HS-5 (cell line): ENCODE measurements around the gene CRLF1.
A peak's percentile ranks its signal among the peaks of the same experiment; 100 is the strongest.
"Not testable (repeated sequence)": the region's sequence is repeated elsewhere in the genome, so short reads cannot be mapped to it uniquely, and the experiment has no call there.

Source experiments
- DNase-seq: peaks from one replicate; pipeline ENCODE4 v3.0.0-alpha.2; 2012; ENCODE audit warnings: low read depth

Gene CRLF1

DNA sequence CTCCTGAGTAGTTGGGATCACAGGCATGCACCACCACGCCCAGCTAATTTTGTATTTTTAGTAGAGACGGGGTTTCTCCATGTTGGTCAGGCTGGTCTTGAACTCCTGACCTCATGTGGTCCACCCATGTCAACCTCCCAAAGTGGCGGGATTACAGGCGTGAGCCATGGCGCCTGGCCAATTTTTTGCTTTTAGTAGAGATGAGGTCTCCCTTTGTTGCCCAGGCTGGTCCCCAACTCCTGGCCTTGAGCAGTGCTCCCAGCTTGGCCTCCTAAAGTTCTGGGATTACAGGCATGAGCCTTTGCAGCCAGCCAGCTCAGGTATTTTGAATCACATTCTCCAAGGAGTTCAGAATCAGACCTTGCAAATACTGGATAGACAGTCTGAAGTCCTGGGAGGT lies 13.9 kb downstream of the CRLF1 start:
- not testable (repeated sequence) for DNase-seq

DNA sequence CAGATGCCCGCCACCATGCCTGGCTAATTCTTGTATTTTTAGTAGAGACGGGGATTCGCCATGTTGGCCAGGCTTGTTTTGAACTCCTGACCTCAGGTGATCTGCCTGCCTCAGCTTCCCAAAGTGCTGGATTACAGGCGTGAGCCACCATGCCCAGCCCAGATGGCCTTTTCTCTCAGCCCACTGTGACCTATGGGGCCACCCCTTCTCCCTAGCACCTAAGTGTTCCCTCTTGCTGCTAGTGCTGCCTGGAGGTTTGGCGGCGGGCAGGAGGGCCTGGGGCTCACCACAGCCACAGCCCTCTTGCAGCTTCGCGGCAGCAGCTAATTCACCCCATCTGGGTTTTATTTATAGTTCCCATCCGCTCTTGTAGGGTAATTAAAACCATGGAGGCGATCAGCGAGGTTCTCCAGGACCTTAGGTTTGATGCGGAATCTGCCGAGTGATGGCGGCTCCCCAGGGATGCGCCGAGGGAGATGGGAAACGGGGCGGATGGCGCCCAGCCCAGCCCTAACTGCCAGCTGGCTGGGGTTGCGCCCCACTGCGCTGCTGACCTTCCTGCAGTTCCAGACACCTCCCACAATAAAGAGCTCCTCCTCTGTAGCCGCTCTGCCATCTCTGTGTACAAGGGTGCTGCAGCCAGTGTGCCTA lies 14.7 kb downstream of the CRLF1 start:
- no peak for DNase-seq

GRCh38 chr19:18590273-18591272 lies 16.0 kb downstream of the CRLF1 start:
- DNase-seq = no peak

DNA sequence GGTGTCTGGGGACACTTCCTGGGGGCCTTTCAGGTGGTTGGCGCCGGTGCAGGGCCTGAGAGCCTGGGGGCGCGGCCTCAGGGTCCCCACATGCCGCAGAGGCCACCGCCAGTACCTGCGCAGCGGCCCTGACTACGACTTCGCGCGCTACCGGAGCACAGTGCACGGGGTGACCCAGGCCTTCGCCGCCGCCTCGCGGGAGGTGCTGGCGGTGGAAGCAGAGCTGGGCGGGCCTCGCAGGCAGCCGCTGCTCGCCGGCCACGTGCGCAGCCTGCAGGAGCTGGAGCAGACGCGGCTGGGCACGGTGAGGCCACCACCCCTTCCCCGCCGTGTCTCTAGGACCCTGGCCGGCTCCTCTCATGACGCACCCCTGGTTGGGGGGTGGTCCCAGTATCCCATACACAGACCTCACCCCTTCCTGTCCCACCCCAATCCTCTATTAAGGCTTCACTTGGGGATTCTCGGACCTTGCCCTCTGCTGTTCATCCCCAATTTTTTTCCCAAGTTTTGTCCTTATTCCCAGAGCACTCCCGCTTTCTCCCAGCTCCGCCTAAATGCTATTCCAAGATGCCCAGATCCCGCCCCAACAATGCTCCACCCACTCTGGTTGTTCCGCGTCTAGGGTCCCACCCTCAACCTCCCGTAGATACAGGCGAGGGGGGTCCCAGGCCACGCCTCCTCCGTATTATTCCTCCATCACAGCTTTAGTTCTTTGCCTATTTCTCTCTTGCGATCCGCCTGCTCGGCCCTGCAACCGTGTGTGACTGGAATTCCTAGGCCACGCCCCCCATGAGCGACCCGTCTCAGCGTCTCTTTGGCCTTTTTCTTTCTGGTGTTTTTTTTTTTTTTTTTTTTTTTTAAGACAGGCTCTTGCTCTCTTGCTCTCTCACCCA lies 17.0 kb downstream of the CRLF1 start:
- DNase-seq = peak; percentile 32

DNA sequence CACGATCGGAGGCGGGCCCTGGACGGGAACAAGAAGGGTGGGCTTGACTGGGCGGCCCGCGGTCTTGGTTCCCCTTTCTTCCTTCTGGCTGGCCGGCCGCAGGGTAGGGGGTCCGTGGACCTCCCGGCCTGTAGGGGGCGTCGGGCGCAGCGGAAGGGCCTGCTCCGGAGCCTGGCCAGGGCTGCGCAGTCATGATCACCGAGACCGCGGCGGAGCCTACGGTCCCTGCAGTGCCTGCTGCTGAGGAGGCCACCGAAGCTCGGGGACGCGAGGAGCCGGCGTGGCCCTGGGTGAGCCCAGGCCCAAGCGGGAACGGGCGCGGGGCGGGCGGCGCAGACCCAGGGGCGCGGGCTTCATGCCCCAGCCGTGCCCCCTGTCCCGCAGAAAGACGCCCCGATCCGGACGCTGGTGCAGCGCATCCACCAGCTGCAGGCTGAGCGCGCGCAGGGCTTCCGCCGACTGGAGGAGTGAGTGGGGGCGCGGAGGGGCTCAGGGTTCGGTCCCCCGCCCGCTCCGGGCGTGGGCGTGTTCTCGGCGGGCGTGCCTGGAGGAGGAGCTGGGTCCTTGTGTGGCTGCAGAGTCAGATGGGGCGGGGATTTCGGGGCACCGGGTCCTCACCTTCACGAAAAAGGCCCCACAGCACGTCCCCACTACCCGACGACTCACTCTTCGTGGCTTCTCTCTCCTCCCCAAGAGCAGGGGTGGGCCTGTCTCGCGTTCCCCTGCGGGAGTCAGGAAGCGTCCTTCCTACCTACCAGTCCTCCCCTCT lies 17.8 kb downstream of the CRLF1 start, which contains the start of gene REX1BD:
TSS of gene REX1BD (plus strand) at position 188 of the 769 bp plus-strand sequence. CDS start at position 192, 4 bp downstream.
- peak; percentile 48 for DNase-seq

DNA sequence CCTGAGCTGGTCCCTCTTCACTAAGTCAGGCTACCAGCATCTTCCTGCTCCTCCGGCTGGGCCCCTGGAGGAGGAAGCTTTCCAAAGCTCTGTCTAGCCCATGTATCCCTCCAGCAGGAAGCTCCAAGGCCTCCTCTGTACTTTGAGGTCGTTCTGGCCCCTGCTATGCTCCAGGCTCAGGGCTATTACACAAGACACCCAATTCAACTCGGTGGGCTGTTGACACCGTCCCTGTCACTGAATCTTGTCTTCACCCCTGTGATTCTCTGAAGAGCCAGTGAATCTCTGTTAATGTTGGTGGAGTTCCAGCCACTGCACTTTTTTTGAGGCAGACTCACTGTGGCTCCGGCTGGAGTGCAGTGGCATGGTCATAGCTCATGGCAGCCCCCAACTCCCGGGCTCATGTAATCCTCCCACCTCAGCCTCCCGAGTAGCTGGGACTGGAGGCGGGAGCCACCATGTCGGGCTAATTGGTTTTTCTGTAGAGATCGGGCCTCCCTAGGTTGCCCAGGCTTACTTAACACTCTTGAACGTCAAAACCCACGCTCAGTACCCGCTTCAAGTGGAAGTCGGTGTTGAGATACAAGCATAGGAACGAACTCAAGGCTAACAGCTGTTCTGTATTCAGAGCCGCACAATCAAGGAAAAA lies 18.5 kb downstream of the CRLF1 start:
- DNase-seq = peak; percentile 19

- no peak for DNase-seq
Observed at GRCh38 chr19:18587561-18587960, 19.0 kb downstream of the CRLF1 start.

GRCh38 chr19:18586306-18586705 lies 20.3 kb downstream of the CRLF1 start:
- DNase-seq = no peak

- no peak for DNase-seq
Observed at GRCh38 chr19:18580311-18580710, 26.3 kb downstream of the CRLF1 start.

DNA sequence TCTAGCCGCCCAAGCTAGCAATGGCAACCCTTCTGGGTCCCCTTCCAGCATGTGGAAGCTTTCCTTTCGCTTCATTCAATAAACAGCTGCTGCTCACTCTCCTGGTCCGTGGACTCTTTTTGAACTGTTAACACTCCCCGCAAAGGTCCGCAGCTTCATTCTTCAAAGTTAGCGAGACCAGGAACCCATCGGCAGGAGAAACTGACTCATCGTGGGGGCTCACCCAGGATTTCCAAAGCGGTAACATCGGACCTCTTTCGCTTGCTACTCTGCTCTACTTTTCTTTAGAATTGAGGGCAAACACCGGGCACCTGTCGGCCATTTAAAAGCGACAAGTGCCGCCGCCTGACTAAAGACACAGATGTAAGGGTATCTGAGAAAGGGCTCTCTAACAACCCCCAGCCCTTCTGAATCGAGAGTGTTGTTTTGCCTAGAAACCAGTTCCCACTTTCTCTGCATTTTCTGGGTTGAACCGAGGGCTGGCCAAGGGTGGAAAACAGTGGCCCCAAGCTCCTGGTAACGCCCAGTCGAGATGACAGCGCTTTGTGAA lies 29.2 kb downstream of the CRLF1 start:
- no peak for DNase-seq

DNA sequence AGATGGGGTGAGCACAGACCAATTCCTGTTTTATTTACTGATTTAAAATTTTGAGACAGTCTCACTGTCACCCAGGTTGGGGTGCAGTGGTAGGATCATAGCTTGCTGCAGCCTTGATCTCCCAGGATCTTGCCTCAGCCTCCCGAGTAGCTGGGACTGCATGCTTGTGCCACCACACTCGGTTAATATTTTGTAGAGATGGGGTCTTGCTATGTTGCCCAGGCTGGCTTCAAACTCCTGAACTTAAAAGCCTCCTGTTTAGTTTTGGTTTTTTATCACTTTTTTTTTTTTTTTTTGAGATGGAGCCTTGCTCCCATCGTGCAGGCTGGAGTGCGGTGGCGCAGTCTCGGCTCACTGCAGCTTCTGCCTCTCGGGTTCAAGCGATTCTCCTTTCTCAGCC lies 30.2 kb downstream of the CRLF1 start:
- no peak for DNase-seq

DNA sequence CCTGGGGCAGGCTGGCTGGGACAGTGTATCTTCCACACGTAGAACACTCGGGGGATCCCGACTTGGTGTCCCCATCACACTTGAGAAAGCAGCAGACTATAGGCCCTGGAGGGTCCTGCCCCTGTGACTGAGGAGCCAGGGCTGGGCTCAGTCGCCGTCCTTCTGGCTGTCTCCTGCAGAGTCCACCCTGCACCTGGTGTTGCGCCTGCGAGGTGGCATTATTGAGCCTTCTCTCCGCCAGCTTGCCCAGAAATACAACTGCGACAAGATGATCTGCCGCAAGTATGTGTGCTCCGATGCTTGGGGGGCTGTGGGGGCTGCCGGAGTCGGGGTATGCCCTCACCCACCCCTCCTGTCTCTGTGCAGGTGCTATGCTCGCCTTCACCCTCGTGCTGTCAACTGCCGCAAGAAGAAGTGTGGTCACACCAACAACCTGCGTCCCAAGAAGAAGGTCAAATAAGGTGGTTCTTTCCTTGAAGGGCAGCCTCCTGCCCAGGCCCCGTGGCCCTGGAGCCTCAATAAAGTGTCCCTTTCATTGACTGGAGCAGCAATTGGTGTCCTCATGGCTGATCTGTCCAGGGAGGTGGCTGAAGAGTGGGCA lies 31.8 kb downstream of the CRLF1 start:
- DNase-seq = no peak

- DNase-seq = peak; percentile 79
Observed at GRCh38 chr19:18571564-18572344, 34.8 kb downstream of the CRLF1 start, which contains the start of gene UBA52. TSS of gene UBA52 (plus strand) at chr19:18571857. CDS start at chr19:18573301, 1,444 bp downstream.

DNA sequence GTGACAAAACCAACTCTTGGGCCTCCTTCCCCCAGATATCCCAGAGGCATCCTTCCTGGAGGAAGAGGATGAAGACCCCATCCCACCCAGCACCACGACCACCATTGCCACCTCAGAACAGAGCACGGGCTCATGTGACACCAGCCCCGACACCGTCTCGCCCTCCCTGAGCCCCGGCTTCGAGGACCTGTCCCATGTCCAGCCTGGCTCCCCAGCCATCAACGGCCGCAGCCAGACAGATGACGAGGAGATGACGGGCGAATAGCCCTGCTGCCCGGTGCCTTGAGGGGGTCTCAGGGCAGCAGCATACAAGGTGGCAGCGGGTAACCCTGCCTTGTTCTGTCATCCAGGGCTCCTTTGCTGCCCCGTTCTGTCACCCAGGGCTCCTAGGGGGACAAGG lies 38.2 kb downstream of the CRLF1 start:
- no peak for DNase-seq

GRCh38 chr19:18566953-18567352 lies 39.6 kb downstream of the CRLF1 start:
- DNase-seq = no peak

DNA sequence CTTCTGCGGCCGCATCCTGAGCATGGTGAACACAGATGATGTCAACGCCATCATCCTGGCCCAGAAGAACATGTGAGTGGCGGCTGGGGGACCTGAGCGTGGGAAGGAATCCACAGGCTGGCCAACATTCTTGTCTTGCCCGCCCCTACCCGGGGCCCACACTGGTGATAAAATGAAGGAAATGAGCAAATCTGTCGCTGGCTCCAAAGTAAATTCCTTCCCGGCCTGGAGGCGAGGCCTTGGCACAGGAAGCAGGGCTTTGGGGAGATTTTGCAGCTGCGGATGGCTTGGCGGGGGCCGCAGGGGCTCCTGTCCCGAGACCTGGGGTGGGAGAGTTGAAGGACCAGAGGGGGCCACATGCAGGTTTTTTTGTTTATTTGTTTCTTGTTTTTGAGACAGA lies 44.5 kb downstream of the CRLF1 start:
- DNase-seq = no peak

GRCh38 chr19:18559685-18560084 lies 46.9 kb downstream of the CRLF1 start:
- DNase-seq = no peak

- no peak for DNase-seq
Observed at GRCh38 chr19:18558604-18559003, 48.0 kb downstream of the CRLF1 start.

- no peak for DNase-seq
Observed at GRCh38 chr19:18558202-18558555, 48.4 kb downstream of the CRLF1 start.
